ENCODE data around the gene DPH2.

Gene DPH2

GRCh38 chr1:43985984-43986595, 16.3 kb downstream of the DPH2 start:
- no peak for TF ChIP-seq CTCF (conservative IDR thresholded peaks at IDR 0.05)
- TF ChIP-seq ZFX (IDR thresholded peaks at IDR 0.05): no peak
- no peak overlapping the region for H3K27ac ChIP-seq

GRCh38 chr1:43986712-43987111, 16.9 kb downstream of the DPH2 start:
- no peak for TF ChIP-seq CTCF (conservative IDR thresholded peaks at IDR 0.05)
- no peak for TF ChIP-seq ZFX (IDR thresholded peaks at IDR 0.05)
- H3K27ac ChIP-seq: no peak overlapping the region

- TF ChIP-seq ZFX (IDR thresholded peaks at IDR 0.05) (no peak), CTCF (conservative IDR thresholded peaks at IDR 0.05) (no peak)
- no peak overlapping the region for H3K27ac ChIP-seq
Measured at GRCh38 chr1:43987159-43987902, 17.5 kb downstream of the DPH2 start.

GRCh38 chr1:43990271-43991199, 20.7 kb downstream of the DPH2 start:
- peak overlapping the region; percentile 75 for H3K27ac ChIP-seq
- TF ChIP-seq CTCF (conservative IDR thresholded peaks at IDR 0.05) (no peak), ZFX (IDR thresholded peaks at IDR 0.05) (no peak)

- H3K27ac ChIP-seq: peak overlapping the region; percentile 75
- TF ChIP-seq CTCF (conservative IDR thresholded peaks at IDR 0.05) (no peak), ZFX (IDR thresholded peaks at IDR 0.05) (no peak)
Measured at GRCh38 chr1:43991200-43991475, 21.3 kb downstream of the DPH2 start.

GRCh38 chr1:43991476-43992231, 21.8 kb downstream of the DPH2 start, which contains the start of gene CCDC24:
TSS of gene CCDC24 (plus strand) at chr1:43991599. CDS start at chr1:43991879, 280 bp downstream.
- TF ChIP-seq CTCF (conservative IDR thresholded peaks at IDR 0.05) (no peak), ZFX (IDR thresholded peaks at IDR 0.05) (no peak)
- H3K27ac ChIP-seq: peak within 1 kb of the TSS; percentile 75
